Parathyroid adenoma (tissue), 2 donors: Measurements from ENCODE around the gene WDR5.

Experiments
- H2AFZ ChIP-seq: fragments of 300-600 bp; sonication (generic); one replicate; pipeline ENCODE4 v1.7.0; 2017; ENCODE audit warnings: antibody characterized with exemption, mild to moderate bottlenecking
- H3K27ac ChIP-seq: fragments of 300-600 bp; sonication (generic); one replicate; pipeline ENCODE4 v1.7.0; 2017
- H3K27me3 ChIP-seq: fragments of 300-600 bp; sonication (generic); one replicate; pipeline ENCODE4 v1.7.0; 2017; ENCODE audit warnings: low read length; ENCODE audit not compliant: control insufficient read depth, insufficient read depth
- H3K36me3 ChIP-seq: fragments of 300-600 bp; sonication (generic); one replicate; pipeline ENCODE4 v1.7.0; 2017; ENCODE audit warnings: low read length; ENCODE audit not compliant: control insufficient read depth, insufficient read depth
- H3K4me1 ChIP-seq: fragments of 300-600 bp; sonication (generic); one replicate; pipeline ENCODE4 v1.7.0; 2017; ENCODE audit warnings: control low read depth
- H3K4me2 ChIP-seq: fragments of 300-600 bp; sonication (generic); one replicate; pipeline ENCODE4 v1.7.0; 2017; ENCODE audit warnings: low read length
- H3K4me3 ChIP-seq: fragments of 300-600 bp; sonication (generic); one replicate; pipeline ENCODE4 v1.7.0; 2017; ENCODE audit warnings: low read depth, low read length
- H3K79me2 ChIP-seq: fragments of 300-600 bp; sonication (generic); one replicate; pipeline ENCODE4 v1.7.0; 2017; ENCODE audit warnings: control low read depth
- H3K9ac ChIP-seq: fragments of 300-600 bp; sonication (generic); one replicate; pipeline ENCODE4 v1.7.0; 2017; ENCODE audit warnings: mild to moderate bottlenecking
- H3K9me3 ChIP-seq: fragments of 300-600 bp; sonication (generic); one replicate; pipeline ENCODE4 v1.7.0; 2017; ENCODE audit warnings: low read length; ENCODE audit not compliant: control insufficient read depth
- CTCF ChIP-seq: fragments of 300-600 bp; sonication (generic); IDR thresholded peaks from one replicate; pipeline ENCODE4 v1.7.0; 2017; ENCODE audit warnings: antibody characterized with exemption, mild to moderate bottlenecking
- donor health status: primary hyperparathyroidism.

The WDR5 gene

GRCh38 chr9:134188386-134189144, 52.7 kb downstream of the WDR5 start:
- H3K9me3 ChIP-seq = no peaks in the 10 kb centered on the region
- H2AFZ ChIP-seq = no peak overlapping the region
- no peaks in the 10 kb centered on the region for H3K79me2 ChIP-seq
- no peak overlapping the region for H3K9ac ChIP-seq
- no peak overlapping the region for H3K4me2 ChIP-seq
- H3K27me3 ChIP-seq = no peaks in the 10 kb centered on the region
- no peak overlapping the region for H3K4me3 ChIP-seq
- H3K36me3 ChIP-seq = no peaks in the 10 kb centered on the region
- TF ChIP-seq CTCF = no peak
- H3K4me1 ChIP-seq = no peaks in the 10 kb centered on the region
- no peak overlapping the region for H3K27ac ChIP-seq

GRCh38 chr9:134189145-134189469, 53.2 kb downstream of the WDR5 start:
- H3K9ac ChIP-seq = no peak overlapping the region
- no peaks in the 10 kb centered on the region for H3K9me3 ChIP-seq
- H3K4me1 ChIP-seq = no peaks in the 10 kb centered on the region
- TF ChIP-seq CTCF = no peak
- H3K36me3 ChIP-seq = no peaks in the 10 kb centered on the region
- H3K4me3 ChIP-seq = no peak overlapping the region
- H2AFZ ChIP-seq = no peak overlapping the region
- H3K27ac ChIP-seq = no peak overlapping the region
- no peaks in the 10 kb centered on the region for H3K79me2 ChIP-seq
- no peaks in the 10 kb centered on the region for H3K27me3 ChIP-seq
- no peak overlapping the region for H3K4me2 ChIP-seq

- H3K36me3 ChIP-seq = no peaks in the 10 kb centered on the region
- no peak overlapping the region for H3K4me3 ChIP-seq
- H3K27ac ChIP-seq = no peak overlapping the region
- H3K27me3 ChIP-seq = no peaks in the 10 kb centered on the region
- no peaks in the 10 kb centered on the region for H3K4me1 ChIP-seq
- no peak overlapping the region for H2AFZ ChIP-seq
- no peaks in the 10 kb centered on the region for H3K79me2 ChIP-seq
- no peaks in the 10 kb centered on the region for H3K9me3 ChIP-seq
- no peak overlapping the region for H3K9ac ChIP-seq
- no peak for TF ChIP-seq CTCF
- H3K4me2 ChIP-seq = no peak overlapping the region
These were observed 53.8 kb downstream of the WDR5 start for GRCh38 chr9:134189470-134190231.

GRCh38 chr9:134190232-134191121, 54.6 kb downstream of the WDR5 start:
- no peaks in the 10 kb centered on the region for H3K4me1 ChIP-seq
- no peaks in the 10 kb centered on the region for H3K79me2 ChIP-seq

More at GRCh38 chr9:134190232-134191121, 54.6 kb downstream of the WDR5 start:
- no peaks in the 10 kb centered on the region for H3K36me3 ChIP-seq
- no peak overlapping the region for H3K9ac ChIP-seq
- no peaks in the 10 kb centered on the region for H3K9me3 ChIP-seq
- no peaks in the 10 kb centered on the region for H3K27me3 ChIP-seq
- no peak overlapping the region for H3K4me3 ChIP-seq
- H3K27ac ChIP-seq = no peak overlapping the region
- no peak for TF ChIP-seq CTCF
- no peak overlapping the region for H3K4me2 ChIP-seq
- H2AFZ ChIP-seq = no peak overlapping the region
